Erythroblast (primary cell): Measurements from ENCODE around the gene ARL8B.

ENCODE experiments used
- GATA1 ChIP-seq: IDR thresholded peaks from 2 replicates; pipeline ENCODE4 v1.6.1; 2011; ENCODE audit warnings: low read depth, mild to moderate bottlenecking, control low read depth, low read length, moderate library complexity
- POLR2A ChIP-seq: IDR thresholded peaks from 2 replicates; pipeline ENCODE4 v1.6.1; 2011; ENCODE audit warnings: mild to moderate bottlenecking, low read length

- no peak for TF ChIP-seq POLR2A
- no peak for TF ChIP-seq GATA1
Measured at GRCh38 chr3:5229414-5229813, 107.3 kb downstream of the ARL8B start.
